ENCODE data around the gene GPR3. TPM values are rescaled to one million over a fixed set of nuclear protein-coding genes. Genes with fewer than 3 reads are reported as not detected.
"Not testable (repeated sequence)": the region's sequence is repeated elsewhere in the genome, so short reads cannot be mapped to it uniquely, and the experiment has no call there.

GPR3 gene
- polyA plus RNA-seq, 2 of the 4 experiments (the other 2 are of a cell fraction) = 0.76 to 1.7 TPM

DNA sequence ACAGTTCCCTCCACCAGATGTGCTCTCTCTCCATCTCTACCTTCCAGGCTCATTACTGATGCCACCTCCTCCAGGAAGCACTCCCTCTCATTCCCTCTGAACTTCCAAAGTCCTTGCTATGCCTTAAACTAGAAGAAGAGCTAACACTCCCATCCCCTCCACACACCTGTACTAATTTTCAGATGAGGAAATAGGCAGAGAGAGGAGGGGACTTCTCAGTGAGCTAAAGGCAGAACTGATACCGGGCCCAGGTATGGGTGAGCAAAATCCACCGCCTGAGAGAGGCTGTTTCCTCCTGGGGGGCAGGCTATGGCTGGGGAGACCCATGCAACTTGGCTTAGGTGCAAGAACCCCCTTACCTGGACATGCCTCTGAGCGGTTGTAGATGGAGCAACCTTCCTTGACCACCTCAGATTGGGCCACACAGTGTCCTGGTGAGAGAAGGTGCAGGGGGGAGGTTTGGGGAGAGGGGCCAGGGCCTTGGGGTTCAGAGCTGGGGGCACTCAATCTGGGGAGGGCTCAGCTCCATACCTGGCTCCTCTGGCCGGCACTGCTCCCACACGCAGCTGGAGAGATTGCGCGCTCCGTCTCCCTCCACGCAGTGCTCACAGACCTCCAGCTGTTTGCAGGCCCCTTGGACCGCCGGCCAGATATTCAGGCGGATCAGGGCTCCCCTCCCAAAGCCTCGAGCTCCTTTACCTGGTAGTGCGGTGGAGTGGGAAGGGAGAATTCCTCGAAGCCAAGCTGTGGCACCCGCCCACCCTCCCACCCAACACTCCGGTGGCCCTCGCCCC, 10.3 kb upstream of the GPR3 start:
- H3K27ac ChIP-seq = no peak overlapping the region
- TF ChIP-seq ZFP36 (IDR thresholded peaks at IDR 0.05; ENCODE audit: borderline replicate concordance, partially characterized antibody) (peak; percentile 40), HEYL (CRISPR knock-in tag; IDR thresholded peaks at IDR 0.05) (no peak)
- POLR2A ChIA-PET = no interaction called here
- H3K4me1 ChIP-seq = no peaks in the 10 kb centered on the region
- 66% methylated on average over 10 of the region's 18 CpGs for WGBS (ENCODE audit: missing lambda C conversion rate)
- H3K4me2 ChIP-seq = no peak overlapping the region
- no peak for ATAC-seq
- no peaks in the 10 kb centered on the region for H3K9me3 ChIP-seq
- no peak overlapping the region for H3K4me3 ChIP-seq
- no peak for FAIRE-seq
- CTCF ChIA-PET = interaction anchor here (0.5 to 12.0 kb wide), 12 partner anchors 9 to 281 kb away, joined by 3 to 215 read pairs (median 6); partner anchors contain the start of gene MAP3K6
- DNase-seq (ENCODE audit: low read depth in 1 of 2, low spot score in 1 of 2) = no peak

DNA sequence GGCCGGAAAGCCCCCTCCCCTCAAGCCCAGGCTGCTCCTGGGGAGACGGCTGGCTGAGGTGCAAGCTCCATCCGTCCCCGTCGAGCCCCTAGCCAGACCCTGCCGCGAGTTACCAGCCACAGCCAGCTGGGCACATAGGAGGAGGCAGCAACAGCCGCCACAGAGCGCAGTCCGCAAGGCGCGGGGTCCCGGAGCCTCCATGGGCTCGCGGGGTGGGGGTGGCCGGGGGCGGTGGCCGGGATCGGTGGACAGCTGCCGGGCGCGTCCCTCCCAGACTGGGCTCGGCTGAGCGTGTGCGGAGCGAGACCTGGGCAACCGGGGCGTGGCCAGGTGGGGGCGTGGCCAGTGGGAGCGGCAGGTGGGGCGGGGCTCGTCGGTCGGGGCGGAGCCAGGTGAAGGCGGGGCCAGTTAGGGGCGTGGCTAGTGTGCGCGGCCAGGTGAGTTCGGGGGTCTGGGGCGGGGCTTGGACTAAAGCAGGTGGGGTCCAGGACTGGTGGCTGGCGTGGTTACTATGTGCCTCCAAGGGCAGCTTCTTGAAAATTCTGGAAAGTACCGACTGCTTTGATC, 9.3 kb upstream of the GPR3 start, which contains the start of gene CD164L2:
Gene CD164L2, minus strand, starts transcription at position 295 of the 567 bp plus-strand sequence. Its CDS starts 94 bp downstream, at position 201.
- ATAC-seq (peak; percentile 16 to 17; a peak in 4 of 6 replicates), FAIRE-seq (no peak), DNase-seq (ENCODE audit: low read depth in 1 of 2, low spot score in 1 of 2) (no peak)
- POLR2A ChIA-PET = no interaction called here
- H3K4me1 ChIP-seq = no peaks in the 10 kb centered on the region
- CTCF ChIA-PET = interaction anchor here (1.0 to 12.0 kb wide), 8 partner anchors 8 to 174 kb away, joined by 3 to 215 read pairs (median 5); partner anchors contain the start of gene MAP3K6
- TF ChIP-seq KDM1A (IDR thresholded peaks at IDR 0.05; ENCODE audit: low read depth) (no peak), PHF8 (IDR thresholded peaks at IDR 0.05; ENCODE audit: borderline replicate concordance, low read depth) (no peak)
- TF ChIP-seq, protein P1, sequence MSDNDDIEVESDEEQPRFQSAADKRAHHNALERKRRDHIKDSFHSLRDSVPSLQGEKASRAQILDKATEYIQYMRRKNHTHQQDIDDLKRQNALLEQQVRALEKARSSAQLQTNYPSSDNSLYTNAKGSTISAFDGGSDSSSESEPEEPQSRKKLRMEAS (IDR thresholded peaks at IDR 0.05) = no peak
- H3K4me2 ChIP-seq = no peak within 1 kb of the TSS
- WGBS (ENCODE audit: missing lambda C conversion rate) = 93% methylated on average over 2 of the region's 43 CpGs
- H3K27ac ChIP-seq = no peak within 1 kb of the TSS
- no peak within 1 kb of the TSS for H3K4me3 ChIP-seq
- H3K9me3 ChIP-seq = no peaks in the 10 kb centered on the region

DNA sequence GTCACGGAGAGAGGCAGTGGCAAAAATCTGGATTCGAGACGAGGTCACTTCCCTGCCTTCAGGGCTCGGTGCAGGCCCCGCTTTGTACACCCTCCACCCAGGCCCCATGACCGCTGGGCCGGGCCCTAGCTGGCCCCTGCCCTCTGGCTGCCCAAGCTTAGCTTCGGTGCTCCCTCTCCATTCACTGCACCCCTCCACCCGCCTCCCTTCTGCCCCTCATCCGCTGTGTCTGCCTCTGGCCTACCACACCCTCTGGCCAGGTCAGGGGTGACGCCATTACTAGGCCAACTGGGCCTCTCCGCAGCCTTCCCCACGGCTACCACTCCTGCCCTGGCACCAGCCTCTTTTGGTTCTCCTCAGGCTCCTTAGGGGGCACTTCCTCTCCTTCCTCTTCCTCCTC, 8.8 kb upstream of the GPR3 start:
- WGBS (ENCODE audit: missing lambda C conversion rate) = 79% methylated on average over 12 of the region's 13 CpGs
- CTCF ChIA-PET = interaction anchor here (1.2 to 12.0 kb wide), 4 partner anchors 8 to 345 kb away, joined by 3 to 215 read pairs (median 34); no protein-coding TSS in a partner anchor

DNA sequence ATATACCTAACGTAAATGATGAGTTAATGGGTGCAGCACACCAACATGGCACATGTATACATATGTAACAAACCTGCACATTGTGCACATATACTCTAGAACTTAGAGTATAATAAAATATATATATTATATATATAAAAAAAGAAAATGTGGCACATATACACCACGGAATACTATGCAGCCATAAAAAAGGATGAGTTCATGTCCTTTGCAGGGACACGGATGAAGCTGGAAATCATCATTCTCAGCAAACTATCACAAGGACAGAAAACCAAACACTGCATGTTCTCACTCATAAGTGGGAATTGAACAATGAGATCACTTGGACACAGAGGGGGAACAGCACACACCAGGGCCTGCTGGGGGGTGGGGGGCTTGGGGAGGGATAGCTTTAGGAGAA, 7.6 kb upstream of the GPR3 start:
- DNase-seq (ENCODE audit: low read depth in 1 of 2, low spot score in 1 of 2); H3K4me2 ChIP-seq; POLR2A ChIA-PET; H3K27ac ChIP-seq; H3K4me3 ChIP-seq; H3K4me1 ChIP-seq; ATAC-seq; FAIRE-seq; H3K9me3 ChIP-seq: not testable (repeated sequence)
- WGBS (ENCODE audit: missing lambda C conversion rate) = 68% methylated on average over 3 of the region's 3 CpGs
- CTCF ChIA-PET = interaction anchor here (1.7 to 12.0 kb wide), 3 partner anchors 28 to 346 kb away, joined by 3 to 215 read pairs (median 64); no protein-coding TSS in a partner anchor

More for the DNA sequence above, 8.8 kb upstream of the GPR3 start:
- Histone ChIP-seq H3K27ac (no peak overlapping the region), H3K4me1 (no peaks in the 10 kb centered on the region), H3K4me2 (no peak overlapping the region), H3K4me3 (no peak overlapping the region), H3K9me3 (no peaks in the 10 kb centered on the region)
- TF ChIP-seq CBX8 (IDR thresholded peaks at IDR 0.05) (no peak), SMC3 (IDR thresholded peaks at IDR 0.05) (no peak)
- DNase-seq (ENCODE audit: low read depth in 1 of 2, low spot score in 1 of 2) (no peak), ATAC-seq (no peak), FAIRE-seq (no peak)
- POLR2A ChIA-PET = no interaction called here

DNA sequence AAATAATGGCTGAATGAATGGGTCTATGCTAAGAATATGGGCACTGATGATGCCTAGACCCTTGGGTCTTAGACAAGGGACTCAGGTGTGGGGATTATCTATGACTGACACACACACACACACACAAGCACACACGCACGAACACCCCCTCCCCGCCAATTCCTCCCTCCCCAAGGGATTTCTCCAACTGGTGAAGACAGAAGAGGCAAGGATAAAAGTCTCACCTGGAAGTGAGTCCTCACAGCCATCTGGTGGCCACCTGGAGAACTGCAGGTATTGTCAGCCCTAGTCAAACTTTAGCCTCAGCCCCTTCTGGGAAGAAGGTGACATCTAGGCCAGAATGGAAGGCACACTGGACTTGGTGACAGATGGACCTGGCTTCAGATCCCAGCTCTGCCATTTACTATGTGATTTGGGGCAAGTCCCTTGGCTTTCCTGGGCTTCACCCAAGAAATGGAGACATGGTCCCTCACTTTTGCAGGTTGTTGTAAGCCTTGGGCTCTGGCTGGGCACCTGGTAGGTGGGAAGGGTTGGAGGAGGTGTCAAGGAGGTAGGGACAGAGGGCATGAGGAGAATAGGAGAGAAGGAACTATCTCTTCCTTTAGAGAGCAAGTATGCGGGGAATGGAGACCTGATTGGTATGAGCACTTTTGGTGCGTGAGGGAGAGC, 4.0 kb upstream of the GPR3 start:
- ATAC-seq (peak in 1 of 2 experiments; percentile 37; a peak in 2 of 6 replicates), FAIRE-seq (no peak)
- CTCF ChIA-PET = interaction anchor here (0.6 to 12.0 kb wide), 20 partner anchors 9 to 379 kb away, joined by 3 to 215 read pairs (median 6); partner anchors contain the start of gene MAP3K6

More for the DNA sequence above, 4.0 kb upstream of the GPR3 start:
- Histone ChIP-seq H3K4me3 (no peak overlapping the region), H3K9me3 (no peaks in the 10 kb centered on the region), H3K4me2 (no peak overlapping the region), H3K4me1 (peaks cover 10% of the 10 kb centered on the region; the same call in 2 of the 3 replicates), H3K27ac (no peak overlapping the region)
- POLR2A ChIA-PET = no interaction called here
- peak; percentile 57 to 60 for DNase-seq (ENCODE audit: low read depth in 1 of 2, low spot score in 1 of 2)
- TF ChIP-seq, protein P2, sequence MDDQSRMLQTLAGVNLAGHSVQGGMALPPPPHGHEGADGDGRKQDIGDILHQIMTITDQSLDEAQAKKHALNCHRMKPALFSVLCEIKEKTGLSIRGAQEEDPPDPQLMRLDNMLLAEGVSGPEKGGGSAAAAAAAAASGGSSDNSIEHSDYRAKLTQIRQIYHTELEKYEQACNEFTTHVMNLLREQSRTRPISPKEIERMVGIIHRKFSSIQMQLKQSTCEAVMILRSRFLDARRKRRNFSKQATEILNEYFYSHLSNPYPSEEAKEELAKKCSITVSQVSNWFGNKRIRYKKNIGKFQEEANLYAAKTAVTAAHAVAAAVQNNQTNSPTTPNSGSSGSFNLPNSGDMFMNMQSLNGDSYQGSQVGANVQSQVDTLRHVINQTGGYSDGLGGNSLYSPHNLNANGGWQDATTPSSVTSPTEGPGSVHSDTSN (IDR thresholded peaks at IDR 0.05) = no peak
- peak; percentile 79 for TF ChIP-seq SMC3 (IDR thresholded peaks at IDR 0.05)
- TF ChIP-seq RAD21 (conservative IDR thresholded peaks at IDR 0.05 in 1 of 2, IDR thresholded peaks at IDR 0.05 in 1 of 2) = peak; percentile 71 to 74
- no peak for TF ChIP-seq HOXB5 (CRISPR knock-in tag; IDR thresholded peaks at IDR 0.05)
- TF ChIP-seq, protein P3, sequence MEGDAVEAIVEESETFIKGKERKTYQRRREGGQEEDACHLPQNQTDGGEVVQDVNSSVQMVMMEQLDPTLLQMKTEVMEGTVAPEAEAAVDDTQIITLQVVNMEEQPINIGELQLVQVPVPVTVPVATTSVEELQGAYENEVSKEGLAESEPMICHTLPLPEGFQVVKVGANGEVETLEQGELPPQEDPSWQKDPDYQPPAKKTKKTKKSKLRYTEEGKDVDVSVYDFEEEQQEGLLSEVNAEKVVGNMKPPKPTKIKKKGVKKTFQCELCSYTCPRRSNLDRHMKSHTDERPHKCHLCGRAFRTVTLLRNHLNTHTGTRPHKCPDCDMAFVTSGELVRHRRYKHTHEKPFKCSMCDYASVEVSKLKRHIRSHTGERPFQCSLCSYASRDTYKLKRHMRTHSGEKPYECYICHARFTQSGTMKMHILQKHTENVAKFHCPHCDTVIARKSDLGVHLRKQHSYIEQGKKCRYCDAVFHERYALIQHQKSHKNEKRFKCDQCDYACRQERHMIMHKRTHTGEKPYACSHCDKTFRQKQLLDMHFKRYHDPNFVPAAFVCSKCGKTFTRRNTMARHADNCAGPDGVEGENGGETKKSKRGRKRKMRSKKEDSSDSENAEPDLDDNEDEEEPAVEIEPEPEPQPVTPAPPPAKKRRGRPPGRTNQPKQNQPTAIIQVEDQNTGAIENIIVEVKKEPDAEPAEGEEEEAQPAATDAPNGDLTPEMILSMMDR (IDR thresholded peaks at IDR 0.05) = peak; percentile 70
- TF ChIP-seq ZC3H11A (IDR thresholded peaks at IDR 0.05) = no peak
- TF ChIP-seq ZFP36 (IDR thresholded peaks at IDR 0.05; ENCODE audit: borderline replicate concordance, partially characterized antibody) = no peak
- 31% methylated on average over 5 of the region's 5 CpGs for WGBS (ENCODE audit: missing lambda C conversion rate)

Data from A549 (cell line).